SHP77 treated with DMSO at 0.1 percent for 48 hours (cell line): ENCODE measurements around the gene NR5A2.

Source experiments
- DNase-seq: peaks from one replicate; lab custom pipeline; 2025; lab: John Stamatoyannopoulos, UW

NR5A2 gene

DNA sequence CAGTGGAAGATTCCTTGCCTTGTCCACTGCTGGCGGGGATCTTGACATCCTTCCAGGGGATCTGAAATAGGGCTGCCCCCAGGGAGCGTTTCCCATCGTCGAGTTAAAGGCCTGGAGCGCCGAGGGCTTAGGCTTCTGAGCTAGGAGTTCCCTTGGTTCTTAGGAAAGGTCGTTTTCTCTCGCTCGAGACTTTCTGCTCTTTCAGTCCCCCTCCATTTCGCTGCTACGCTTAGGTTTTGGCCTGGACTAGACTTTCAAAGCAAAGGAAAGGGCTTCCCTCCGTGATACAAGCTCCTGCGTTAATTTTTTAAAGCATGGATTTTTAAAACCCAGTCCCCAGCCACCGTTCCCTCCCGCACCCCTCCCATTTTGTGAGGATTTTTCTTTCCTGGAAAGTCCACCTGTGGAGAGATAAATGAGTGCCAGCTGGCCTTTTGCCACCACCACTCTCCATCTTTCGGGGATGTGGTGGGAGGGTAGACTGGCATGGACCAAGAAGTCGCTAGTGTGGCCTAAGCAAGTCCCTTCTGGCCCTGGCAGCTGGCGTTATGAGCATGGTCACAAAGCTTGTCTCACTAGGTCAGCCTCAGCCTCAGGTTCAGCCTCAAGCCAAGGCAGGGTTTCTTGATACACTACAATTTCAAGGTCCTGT lies 9.2 kb downstream of the NR5A2 start:
- no peak for DNase-seq

DNA sequence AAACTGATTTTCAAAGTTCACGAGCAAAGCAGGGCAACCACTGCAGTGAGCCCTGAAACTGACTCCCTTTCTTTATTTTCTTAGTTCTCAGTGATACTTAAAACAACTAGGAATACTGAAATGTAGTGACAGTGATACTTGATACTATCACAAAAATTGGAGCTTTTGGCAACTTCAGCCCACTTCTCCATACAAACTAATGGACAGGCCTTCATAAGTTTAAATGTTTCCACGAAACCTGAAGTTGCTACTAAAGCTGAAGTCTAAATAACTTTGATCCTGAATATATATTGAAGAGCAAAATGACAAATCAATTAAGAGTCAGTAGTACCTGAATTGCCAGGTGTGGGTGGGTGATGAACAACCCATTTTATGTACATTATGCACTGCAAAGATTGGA lies 10.0 kb downstream of the NR5A2 start:
- no peak for DNase-seq

DNA sequence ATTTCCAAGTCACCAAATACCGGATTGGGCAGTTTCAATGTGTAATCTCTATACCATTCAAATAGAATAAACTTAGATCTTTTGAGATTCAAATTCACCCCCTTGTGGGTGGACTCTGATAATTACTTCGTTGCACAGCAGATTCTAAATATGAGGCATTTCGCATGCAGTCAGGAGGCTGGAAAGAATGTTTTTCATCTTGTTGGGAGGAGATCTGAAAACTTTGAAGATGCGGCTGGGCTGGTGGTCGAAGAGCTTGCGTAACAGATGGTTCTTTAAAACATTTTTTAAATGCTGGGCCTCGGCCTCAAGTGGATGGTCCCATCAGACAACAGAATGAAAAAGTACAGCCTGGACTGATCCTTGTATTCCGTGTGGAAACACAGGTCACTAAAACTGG lies 10.4 kb downstream of the NR5A2 start:
- DNase-seq = no peak

- no peak for DNase-seq
These were observed 10.9 kb downstream of the NR5A2 start for GRCh38 chr1:200038325-200038980.

- no peak for DNase-seq
These were observed 11.7 kb downstream of the NR5A2 start for GRCh38 chr1:200038981-200039848.

- DNase-seq = no peak
These were observed 12.5 kb downstream of the NR5A2 start for GRCh38 chr1:200039849-200040474.

DNA sequence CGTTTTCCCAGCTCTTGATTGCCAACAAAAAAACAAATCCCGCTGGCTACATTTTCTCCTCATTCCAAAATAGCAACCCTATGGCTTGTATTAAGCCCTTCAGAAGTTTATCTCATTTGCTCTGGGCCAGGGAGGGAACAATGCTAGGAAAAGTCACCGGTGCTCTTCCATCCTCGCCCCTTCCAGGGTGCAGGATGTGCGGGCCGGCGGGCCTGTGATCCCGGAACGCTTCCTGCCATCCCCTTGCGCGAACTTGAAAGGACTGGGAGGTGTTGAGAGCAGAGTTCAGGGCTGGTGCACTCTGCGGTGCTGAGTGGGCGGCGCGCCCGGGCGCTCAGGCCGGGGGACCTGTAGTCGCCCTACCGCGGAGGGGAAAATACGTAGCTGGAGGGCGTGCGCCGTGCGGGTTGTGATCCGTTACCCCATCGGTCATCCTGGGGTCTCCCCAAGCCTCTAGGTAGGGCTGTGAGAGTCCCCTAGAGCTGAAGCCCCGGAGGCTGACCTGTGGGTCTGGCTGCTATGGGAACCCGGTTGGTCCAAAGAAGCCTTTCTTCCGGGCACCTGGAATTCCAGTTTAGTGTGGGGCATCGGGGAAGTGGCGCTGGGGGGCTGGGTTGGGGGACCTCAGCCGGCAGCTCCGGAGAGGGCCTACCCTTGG lies 13.1 kb downstream of the NR5A2 start:
- no peak for DNase-seq

- DNase-seq = no peak
These were observed 14.0 kb downstream of the NR5A2 start for GRCh38 chr1:200041337-200042118.

DNA sequence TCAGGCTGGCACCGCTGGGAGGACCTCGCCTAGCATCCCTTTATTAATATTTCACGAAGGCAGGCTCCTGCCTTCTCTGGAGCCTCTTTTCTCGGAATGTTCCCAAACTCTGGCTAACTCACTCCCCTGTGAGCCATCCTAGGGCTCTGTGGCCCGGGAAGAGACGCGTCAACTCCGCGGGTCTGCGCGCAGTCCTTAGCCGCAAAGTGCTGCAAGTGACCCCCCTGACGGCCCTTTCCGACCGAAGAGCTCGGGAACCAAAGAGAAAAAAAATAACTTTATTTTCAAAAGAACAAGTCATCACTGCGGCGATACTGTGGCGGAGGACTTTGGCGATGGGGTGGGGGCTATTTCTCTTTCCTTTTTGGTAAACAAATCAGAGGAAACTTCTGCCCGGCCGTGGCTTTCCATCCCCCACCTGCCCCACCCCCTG lies 14.6 kb downstream of the NR5A2 start:
- DNase-seq = no peak

DNA sequence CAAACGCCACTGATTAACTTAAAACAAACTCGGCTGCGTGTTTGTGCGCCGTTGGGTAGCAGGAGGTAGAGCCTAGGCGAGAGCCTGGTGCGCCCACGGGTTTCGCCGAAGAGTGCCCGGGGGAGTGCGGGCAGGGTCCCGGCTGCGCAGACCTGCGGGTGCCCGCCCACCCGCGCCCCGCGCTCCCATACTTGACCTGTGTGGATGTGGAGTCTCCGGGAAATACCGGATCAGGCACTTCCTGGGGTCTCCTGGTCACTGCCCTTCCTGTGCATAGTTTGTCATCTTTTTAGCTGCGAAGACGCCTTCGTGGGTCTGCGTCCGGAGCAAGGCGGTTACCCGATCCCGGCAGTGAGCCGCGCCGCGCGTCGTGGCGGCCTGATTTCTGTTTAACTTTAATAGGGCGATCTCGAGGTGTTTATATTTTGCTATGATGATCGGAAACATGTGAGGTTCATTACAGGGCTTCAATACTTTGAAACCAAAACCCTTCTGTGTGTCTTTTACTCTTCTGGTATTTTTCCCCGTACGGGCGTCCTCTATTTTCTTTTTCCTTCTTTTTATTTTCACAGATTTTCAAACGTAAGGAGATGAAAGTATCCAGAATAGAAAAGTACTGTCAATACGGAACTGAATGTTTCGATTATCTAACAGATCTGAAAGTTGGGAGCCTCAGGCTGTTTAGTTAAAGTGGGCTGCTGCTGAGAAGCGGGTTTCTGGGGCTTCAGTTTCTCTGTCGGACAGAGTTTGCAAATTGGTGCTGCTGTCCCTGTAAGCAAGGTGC lies 15.2 kb downstream of the NR5A2 start:
- DNase-seq = no peak

- DNase-seq = no peak
These were observed 15.8 kb downstream of the NR5A2 start for GRCh38 chr1:200043336-200043668.

DNA sequence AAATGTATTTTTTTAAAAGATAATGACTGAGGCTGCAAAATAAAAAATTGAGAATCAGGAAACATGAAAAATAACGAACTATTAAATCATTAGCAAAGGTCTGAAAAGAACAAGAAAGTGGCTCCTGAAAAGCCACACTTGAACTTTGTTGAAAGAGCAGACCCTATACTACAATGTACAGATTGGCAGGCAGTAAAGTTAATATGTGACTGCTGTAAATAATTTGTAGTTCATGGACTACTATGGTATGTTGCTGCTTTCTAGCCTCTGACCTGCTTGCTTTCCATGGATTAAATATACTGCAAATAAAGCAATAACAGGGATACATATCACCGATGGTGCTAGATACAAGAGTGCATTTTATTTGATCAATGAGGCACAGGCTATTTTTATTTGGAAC lies 18.6 kb downstream of the NR5A2 start:
- no peak for DNase-seq

- DNase-seq = no peak
These were observed 20.7 kb downstream of the NR5A2 start for GRCh38 chr1:200048244-200048643.

GRCh38 chr1:200049810-200050209 lies 22.3 kb downstream of the NR5A2 start:
- no peak for DNase-seq

DNA sequence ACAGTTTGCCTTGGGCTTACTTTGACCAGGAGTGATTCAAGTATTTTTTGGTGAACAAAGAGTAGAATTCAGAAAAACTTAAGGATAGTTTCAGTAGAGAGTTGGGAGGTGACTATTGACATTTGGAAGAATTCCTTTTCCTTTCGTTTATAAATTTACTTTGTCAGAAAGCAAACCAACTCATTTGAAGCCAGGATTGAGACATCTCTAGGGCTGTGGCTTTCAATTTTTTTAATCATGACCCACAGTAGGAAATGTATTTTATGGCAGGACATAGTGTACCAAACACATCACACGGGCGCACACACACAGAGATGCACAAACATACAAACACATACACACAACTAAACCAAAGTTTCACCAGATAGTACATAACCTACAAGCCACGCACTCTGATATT lies 24.1 kb downstream of the NR5A2 start:
- DNase-seq = no peak

DNA sequence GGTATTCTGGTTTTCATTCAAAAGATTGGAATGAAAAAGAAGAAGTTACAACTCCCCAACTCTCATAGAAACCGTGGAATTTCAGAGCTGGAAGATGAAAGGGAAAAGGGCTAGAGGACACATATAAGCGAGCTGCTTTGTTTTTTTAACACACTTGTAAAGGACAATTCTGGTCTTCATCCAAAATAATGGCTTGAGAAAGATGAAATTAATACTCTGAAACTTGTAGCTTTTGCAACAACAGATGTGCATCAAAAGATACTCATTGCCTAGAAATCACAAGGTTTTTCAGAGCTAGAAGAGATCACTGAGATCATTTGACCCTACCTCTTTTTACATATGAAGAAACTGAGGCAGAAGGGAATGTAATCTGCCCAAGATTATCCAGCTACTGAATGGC lies 25.6 kb downstream of the NR5A2 start:
- no peak for DNase-seq

- DNase-seq = no peak
These were observed 26.1 kb downstream of the NR5A2 start for GRCh38 chr1:200053646-200054045.

GRCh38 chr1:200058341-200058740 lies 30.8 kb downstream of the NR5A2 start:
- DNase-seq = no peak

DNA sequence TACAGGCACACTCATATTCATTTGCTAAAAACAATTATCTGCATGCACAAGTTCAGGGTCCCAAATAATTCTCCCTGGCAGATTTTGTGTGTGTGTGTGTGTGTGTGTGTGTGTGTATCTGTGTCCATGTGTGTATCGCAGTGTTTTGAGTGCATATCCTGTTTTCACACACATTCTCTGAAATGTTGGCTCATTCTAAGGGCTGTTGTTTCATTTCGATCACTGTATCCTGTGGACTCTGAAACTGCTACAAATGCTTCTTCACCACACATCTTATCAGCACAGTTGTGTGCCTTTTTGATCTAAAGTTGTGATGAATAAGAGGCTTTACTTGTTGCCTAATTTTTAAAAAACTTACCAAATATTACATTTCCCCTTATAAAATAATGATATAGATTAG lies 34.6 kb downstream of the NR5A2 start:
- no peak for DNase-seq

DNA sequence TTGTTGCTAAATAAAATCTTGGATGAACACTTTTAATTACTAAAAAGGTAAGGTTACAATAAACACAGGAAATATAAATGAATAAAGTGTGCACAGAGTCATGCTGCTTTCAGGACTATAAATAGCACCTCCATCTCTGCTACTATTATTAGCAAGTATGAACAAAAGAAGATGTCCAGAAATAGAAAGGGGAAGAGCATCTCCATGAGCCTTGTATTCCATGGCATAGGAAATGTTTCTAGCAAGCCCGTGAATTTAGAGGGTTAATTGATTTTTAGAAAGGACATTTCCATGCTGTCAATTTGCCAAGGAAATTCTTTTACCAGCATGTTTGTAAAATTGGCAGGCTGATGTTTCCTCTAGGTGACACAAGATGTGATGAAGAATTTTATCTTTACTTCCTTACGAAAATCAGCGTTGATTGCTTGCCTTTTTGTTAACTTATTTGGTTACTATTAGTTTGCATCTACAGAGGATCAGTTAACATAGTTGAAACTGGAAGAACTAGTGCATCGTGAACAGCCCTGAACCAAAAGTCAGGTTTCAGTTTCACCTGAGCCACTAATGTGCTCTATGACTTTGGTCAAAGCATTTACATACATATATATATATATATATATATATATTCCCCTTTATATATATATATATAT lies 45.3 kb downstream of the NR5A2 start:
- no peak for DNase-seq
